Erythroblast (primary cell): ENCODE measurements around the gene MYH7B.

Experiments
- GATA1 ChIP-seq: IDR thresholded peaks from 2 replicates; pipeline ENCODE4 v1.6.1; 2011; ENCODE audit warnings: low read depth, mild to moderate bottlenecking, control low read depth, low read length, moderate library complexity
- POLR2A ChIP-seq: IDR thresholded peaks from 2 replicates; pipeline ENCODE4 v1.6.1; 2011; ENCODE audit warnings: mild to moderate bottlenecking, low read length

GRCh38 chr20:34995696-34996095 lies 40.0 kb downstream of the MYH7B start:
- TF ChIP-seq POLR2A = no peak
- TF ChIP-seq GATA1 = no peak
